NB4 (cell line): ENCODE data around the gene ITIH1.

Experiments
- CTCF ChIP-seq: IDR thresholded peaks from one replicate; pipeline ENCODE4 v1.5.1; 2012; ENCODE audit warnings: low read depth, low read length
- MAX ChIP-seq: IDR thresholded peaks from 2 replicates; pipeline ENCODE4 v1.6.1; 2011; ENCODE audit warnings: low read depth, low read length
- POLR2A ChIP-seq: IDR thresholded peaks from 2 replicates; pipeline ENCODE4 v1.6.1; 2011; ENCODE audit warnings: mild to moderate bottlenecking; ENCODE audit not compliant: insufficient read length; ENCODE audit errors: extremely low read depth

GRCh38 chr3:52835766-52836470, 58.5 kb downstream of the ITIH1 start:
- no peak for TF ChIP-seq MAX
- no peak for TF ChIP-seq CTCF
- no peak for TF ChIP-seq POLR2A
